ENCODE measurements around the gene POLR2C.

POLR2C gene

DNA sequence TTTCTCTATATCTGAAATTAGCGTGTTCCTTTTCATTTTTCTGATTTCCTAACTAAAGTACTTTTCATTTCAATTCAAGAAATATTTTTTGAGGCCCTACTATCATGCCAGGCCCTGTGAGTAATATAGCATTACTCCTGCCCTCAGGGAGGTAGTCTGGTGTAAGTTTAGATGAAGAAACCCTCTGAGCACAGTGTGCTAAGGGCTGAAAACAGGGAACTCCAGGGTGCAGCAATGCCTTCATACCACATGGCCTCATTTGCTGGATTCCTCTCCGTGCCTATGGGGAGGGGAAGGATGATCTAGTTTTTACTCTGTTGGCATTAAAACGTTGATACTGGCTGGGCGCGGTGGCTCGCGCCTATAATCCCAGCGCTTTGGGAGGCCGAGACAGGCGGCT, 10.5 kb upstream of the POLR2C start:
- DNase-seq (ENCODE audit: low read depth): no peak

DNA sequence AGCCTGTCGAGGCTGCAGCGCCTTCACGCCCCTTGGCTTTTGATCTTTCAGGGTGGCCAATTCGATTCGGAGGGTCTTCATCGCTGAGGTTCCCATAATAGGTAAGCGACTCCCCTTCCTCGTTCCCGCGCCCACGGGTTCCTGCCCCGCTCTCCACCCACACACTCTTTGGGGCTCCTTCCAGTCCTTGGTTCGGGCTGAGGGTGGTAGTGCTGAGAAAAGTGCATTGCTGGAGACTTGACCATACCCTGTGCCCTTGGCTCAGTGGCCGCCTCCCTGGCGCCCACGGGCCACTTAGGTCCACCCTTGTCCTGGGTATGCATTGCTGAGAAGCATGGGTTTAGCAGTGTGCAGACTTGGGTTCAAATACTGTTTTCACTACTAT, 491 bp downstream of the POLR2C start:
- no peak for DNase-seq (ENCODE audit: low read depth)

DNA sequence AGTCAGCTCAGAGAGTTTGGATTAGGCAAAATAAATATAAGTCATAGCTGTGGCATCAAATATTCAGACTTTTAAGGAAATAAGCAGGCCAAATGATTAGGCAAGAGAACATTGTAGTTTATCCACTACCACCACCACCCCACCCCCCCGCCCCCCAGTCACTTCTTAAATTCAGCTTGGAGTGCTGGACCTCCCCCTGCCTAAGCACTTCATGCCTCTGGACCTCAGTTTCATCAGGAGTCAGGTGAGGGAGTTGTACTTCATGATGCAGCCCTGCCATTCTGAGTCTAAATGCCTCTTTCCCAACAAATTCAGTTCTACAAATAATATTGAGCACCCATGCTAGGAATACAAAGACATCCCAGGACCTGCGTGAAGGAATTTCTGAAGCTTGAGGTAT, 2.0 kb downstream of the POLR2C start:
- no peak for DNase-seq (ENCODE audit: low read depth)

DNA sequence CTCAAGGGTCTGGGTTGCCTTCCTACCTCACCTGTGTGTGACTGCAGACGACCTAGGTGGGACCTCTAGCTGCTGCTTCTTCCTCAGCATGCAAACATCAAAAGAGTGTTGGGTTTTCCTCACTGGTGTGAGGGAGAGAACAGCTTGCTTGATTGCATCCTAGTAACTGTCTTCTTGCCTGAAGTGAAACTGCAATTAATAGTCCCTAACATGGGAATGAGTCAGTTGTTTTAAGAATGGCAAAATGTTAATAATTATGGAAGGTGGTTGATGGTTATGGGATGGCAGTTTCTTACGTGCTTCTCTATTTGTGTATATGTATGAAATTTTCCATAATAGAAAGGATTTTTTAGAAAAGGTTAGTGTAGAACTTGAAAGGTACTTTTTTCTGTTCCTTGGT, 5.9 kb downstream of the POLR2C start:
- no peak for DNase-seq (ENCODE audit: low read depth)

DNA sequence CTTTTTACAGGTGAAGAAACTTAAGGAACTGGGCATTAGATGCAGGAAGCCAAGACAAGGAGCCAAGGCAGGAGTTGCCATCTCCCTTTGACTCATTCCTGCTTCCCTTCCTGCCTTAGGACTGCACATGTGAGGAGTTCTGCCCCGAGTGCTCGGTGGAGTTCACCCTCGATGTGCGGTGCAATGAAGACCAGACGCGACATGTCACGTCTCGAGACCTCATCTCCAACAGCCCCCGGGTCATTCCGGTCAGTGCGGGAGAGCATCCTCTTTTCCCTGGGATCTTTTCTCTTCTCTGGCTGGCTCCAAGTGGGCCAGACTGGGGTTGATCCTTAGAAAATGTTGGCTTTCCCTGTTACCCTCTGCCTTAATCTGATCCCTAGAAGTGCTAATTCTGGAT, 6.6 kb downstream of the POLR2C start:
- DNase-seq (ENCODE audit: low read depth): no peak

DNA sequence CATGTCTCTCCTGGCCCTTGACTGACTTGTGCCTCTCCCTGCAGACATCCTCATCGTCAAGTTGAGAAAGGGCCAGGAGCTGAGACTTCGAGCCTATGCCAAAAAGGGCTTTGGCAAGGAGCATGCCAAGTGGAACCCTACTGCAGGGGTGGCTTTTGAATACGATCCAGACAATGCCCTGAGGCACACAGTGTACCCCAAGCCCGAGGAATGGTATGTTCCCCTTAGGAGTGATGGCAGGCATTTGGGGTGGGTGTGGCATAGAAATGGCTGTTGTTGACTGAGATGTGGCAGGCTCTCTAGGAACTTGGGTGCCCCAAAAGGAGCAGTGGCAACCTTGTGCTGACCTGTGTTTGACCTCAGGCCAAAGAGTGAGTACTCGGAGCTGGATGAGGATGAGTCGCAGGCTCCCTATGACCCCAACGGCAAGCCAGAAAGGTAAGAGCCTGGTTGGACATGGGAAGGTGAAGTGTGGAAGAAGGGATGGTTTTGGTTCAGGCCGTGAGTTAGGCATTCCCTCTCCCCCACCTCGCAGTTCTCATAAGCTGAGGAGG, 7.5 kb downstream of the POLR2C start:
- DNase-seq (ENCODE audit: low read depth): no peak

DNA sequence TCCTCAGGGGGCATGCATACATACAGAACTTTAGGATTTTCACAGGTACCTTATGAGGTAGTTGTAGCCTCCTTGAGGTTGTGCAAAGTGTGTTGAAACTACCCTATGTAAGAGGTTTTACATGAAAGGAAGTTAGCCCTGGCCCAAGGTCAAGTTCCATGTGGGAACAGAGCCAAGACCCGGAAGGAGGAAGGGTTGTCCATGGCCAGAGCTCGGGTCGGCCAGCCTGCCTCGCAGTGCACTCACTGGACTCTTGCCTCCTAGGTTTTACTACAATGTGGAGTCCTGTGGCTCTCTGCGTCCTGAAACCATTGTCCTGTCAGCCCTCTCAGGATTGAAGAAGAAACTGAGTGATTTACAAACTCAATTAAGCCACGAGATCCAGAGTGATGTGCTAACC, 8.2 kb downstream of the POLR2C start:
- no peak for DNase-seq (ENCODE audit: low read depth)

DNA sequence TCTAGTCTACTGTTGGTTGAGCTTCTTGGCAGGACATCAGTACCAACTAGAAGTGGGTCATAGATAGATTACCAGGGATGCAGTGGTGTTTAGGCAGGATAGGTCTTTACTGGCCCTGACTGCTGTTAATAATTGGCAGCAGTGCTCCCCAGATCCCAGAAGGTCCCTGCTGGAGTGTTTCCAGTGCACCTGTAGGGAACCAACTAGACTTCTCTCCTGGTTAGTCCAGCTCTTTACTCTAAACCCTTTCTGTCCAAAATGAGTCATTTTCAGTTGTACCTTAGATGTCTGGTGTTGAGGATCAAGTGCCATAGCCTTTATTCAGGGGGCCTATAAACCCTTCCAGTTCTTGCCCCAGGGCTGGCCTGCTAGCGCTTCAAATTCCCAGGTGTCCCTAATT, 8.7 kb downstream of the POLR2C start:
- no peak for DNase-seq (ENCODE audit: low read depth)

DNA sequence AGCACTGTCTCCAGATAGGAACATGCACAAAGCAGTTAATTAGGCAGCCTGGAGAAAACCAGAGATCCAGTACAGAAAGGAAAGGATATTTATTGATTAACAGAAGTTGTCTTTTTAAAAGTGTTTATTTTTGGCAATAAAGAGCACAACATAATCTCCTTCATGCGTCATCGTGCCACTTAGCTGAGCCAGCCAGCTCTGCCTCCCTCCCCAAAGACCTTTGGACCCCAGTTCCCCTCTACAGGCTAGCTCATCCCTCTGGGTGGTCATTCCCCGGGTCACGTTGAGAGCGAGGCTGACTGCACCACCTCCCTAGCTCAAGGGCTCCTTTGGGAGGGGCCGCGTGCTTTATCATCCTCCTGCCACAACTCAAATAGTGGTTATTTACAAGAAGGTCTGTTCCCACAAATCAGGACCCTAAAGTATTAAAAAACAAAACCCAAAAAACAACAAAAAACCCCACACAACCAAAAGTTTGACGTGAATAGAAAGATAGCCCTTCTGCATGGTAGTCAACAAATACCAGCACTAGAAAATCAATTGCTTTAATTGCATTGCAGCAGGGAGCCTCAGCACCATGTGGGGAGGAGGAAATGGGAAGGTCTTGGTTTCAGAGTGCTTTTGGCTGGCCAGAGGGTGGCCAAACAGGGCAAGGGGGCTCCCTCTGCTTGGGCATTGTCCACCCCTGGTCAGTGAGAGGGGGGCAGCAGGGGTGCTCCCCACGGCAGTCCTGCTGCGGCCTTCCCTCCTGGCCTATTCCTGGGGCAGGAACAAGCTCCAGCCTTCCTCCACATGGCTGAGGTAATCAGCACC, 9.6 kb downstream of the POLR2C start:
- no peak for DNase-seq (ENCODE audit: low read depth)

DNA sequence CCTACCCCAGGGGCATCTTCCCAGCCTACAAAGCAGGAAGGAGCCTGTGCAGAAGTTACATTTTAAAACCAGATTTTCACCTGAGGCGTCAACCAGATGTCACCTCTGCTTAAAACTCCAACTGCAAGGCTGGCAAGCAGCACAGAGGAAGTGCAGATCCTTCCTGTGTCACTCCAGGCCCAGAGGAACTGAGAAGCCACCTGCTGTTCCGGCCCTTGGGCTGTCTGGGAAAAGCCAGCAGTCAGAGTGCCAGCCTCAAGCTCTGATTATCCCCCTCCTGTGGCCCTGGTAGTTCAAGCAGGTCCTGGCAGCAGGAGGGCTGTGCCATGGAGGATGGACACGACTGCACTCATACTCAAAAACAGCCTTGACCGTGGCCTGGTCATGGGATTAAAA, 10.2 kb downstream of the POLR2C start:
- DNase-seq (ENCODE audit: low read depth): no peak

DNA sequence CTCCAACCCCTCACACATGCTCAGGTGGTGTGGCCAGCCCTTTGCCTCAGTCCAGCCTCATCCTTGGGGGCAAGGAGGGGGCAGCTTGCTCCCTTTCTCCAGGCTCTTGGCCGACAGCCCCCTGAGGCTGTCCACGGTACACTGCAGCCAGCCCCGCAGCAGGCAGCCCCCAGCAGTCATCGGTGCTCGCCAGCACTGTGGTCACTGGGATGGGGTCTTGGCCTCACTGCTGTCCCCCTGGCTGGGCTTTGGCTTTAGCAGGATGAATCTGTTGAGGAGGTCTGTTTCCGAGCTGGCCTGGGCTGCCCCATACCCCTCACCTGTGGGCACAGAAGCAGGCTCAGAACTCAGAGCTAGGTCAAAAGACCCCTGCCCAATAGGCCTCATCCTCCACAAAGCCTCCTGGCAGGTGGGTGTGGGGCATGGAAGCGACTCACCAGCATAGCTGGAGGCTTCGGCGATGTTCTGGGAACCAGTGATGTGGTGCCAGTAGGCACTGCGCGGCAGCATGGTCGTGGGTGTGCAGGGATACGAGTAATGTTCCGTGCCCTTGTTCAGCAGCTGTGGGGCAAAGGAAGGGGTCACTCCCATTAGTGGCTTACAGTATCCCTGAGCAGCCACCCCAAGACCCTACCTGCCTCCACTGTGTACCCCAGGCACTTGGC, 10.8 kb downstream of the POLR2C start:
- DNase-seq (ENCODE audit: low read depth): no peak

DNA sequence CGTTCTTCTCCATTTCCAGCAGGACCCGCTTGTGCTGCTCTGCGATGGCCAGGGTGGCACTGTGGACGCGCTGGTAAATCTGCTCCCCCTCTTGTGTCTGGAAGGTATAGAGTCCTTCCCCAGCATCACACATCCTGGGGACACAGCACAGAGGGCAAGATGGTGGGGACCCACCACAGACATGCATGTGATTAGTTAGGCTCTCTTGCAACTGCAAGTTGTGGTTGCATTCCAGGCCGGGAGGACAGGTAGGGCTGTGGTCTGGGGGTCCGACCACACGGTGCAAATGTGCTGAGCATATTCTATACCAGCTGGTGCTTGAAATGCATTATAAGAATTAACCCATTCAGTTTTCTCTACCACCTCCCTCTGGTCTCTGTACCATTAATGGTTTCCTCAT, 11.4 kb downstream of the POLR2C start:
- no peak for DNase-seq (ENCODE audit: low read depth)

DNA sequence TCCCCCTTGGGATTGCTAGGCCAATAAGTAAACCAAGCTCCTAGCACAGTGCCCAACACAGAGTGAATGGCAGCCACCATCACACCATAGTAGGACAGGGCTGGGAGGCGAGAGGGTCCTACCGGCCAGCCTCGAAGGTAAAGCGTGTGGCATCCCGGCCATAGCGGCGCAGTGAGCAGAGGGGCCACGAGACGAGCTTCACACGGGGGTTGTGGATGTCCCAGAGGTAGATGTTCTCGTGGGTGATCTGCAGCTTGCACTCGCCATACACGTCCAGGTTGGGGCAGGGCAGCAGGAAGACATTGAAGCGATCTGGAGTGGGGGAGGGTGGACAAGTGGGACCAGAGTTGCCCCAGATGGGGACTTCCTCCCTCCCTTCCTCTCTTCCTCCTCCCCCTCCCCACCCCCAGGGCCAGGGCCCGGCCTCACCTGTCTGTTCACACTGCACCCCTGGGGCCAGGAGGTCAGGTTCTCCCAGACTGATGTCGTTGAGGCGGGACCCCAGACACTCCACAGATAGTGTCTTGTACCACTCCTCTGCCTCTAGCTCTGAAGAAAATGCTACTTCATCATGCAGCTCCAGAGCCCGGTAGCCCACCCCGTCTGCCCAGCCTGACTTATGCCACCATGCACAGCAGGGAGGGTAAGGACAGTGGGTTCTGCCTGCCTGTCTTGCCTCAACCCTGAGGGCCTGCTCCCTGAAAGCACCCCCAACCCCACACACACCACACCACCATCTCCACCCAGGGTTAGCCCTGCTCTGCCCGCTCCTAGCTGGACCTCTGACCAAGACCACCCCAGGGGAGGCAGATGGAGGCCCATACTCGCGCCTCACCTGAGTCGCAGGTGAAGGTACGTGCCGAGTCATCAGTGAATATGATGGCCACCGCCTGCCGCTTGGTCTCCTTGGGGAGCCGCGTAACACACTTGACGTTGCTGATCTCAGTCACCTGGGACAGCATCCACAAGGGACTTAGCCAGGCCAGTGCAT, 12.5 kb downstream of the POLR2C start:
- no peak for DNase-seq (ENCODE audit: low read depth)

DNA sequence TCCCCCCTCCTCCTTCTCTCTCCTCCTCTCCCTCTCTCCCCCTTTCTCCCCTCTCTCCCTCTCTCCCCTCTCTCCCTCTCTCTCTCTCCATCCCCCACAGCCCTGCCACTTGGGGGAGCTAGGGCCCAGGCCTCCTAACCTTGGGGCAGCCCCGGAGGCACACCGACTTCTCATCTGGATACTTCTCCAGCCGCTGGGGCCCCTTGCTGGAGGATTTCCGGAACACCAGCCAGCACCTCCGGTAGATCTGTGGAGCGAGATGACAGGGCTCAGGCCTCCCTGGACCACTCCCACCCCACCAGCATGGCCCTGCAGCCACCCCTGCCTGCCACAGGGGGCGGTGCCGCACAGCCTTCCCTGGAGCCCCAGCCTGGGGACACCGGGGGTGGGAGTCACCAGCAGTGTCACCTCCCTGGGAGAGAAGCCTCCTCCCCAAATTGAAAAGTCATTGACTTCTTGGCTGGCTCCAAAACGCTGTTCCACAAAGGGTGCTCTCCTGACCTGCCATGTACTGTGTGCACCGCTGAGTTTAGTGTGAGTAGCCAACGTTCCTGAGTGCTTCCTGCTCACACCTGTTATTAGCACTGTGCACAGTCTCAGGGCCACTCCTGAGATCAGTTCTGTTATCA, 13.3 kb downstream of the POLR2C start:
- DNase-seq (ENCODE audit: low read depth): peak; percentile 71

DNA sequence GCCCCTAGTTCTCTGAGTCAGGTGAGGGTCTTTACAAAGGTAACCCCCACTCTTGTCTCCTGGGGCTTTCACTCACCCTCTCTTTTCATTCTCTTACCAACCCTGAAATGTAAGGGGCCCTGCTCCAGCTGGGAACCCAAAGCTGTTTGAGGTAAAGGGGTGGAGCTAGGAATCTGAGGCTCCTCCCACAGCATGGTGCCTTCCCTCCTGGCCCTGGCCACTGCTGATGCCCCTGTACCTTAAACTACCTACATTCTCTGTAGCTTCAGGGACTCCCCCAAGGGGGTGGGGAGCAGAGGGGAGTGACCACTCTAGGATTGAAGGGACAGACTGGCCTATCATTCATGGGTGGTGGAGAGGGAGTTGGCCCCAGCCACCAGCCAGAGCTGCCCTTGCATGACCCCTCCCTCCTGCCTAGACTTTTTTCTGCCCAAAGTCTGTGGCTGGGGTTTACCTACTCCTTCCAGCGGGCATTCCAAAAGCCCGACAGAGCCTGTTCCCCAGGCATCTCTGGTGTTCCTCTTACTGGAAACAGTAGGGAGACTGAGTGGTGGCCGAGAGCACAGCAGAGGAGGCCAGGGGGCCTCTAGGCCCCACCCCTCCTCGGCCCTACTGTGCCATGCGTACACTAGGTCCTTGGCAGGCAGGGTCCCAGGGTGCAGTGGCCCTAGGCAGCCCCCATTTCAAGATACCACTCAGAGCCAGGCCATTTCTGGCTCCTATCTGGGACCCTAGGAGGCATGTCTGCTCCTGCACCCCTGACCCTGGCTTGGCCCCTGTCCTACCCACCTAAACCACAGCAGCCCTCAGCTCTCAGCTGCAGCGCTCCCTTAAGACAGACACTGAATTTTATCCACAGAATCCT, 14.3 kb downstream of the POLR2C start:
- no peak for DNase-seq (ENCODE audit: low read depth)

DNA sequence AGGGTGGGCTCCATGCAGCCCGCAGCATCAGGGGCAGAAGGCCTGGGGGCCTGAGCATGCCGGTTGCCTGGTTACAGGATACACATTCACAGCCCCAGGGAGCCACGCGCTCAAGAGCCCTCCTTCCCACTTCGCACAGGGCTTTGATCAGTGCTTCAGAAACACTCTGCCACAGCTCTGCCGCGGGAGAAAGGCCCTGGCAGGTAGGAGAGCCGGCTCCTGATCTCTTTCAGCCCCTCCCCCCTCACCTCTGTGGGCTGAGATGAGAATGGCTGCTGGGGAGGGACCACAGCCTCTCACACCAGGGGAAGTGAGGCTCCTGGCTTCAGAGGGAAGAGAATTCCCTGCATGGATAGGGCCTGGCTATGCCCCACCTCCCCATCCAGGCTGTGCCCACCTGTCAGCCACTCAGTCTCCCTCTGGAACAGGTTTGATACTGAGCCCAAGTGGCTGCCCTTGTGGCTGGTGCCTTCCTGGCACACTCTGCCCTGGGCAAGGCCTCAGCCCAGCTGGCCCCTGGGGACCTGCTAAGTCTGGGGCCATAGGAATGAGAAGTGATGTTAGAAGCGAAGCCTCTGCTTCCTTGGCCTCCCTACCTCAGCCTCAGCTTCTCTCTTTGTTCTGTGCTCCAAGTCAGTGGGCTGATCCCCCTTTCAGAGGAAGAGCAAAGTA, 15.2 kb downstream of the POLR2C start:
- no peak for DNase-seq (ENCODE audit: low read depth)

DNA sequence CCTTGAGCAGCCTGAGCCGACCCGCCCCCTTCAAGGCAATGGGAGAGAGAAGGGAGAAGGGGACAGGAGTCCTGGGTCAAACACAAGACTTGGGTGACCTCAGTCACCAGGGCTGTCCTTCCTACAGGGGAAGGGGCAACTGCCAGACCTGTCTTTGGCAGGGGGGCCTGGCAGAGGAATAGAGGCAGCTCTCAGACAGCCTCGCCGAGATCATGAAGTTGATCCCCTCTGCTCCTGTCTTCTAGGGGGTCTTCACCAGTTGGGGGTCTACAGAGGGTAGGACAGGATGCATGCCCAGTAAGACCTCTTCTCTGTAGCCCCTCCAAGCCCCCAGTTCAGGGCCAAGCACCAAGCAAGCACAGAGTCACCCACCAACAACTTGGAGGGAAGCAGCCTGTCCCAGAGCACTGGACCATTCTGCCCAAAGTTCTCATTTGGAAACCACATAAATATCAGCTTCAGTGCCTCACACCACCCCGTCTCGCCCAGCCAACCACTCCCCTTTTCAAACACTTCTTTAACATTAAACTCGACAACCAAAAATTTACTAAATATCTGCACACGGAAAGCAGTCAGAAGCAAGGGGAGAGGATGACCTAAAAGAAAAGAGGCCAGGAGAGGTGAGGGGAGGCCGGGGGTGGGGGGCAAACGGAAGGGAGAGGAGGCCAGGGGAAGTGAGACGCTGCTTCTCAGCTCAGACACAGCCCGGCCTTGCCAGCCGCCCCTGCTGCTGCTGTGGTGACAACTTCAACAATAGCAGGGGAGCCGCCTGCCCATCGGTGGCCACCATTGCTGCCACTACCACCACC, 16.1 kb downstream of the POLR2C start:
- DNase-seq (ENCODE audit: low read depth): no peak

DNA sequence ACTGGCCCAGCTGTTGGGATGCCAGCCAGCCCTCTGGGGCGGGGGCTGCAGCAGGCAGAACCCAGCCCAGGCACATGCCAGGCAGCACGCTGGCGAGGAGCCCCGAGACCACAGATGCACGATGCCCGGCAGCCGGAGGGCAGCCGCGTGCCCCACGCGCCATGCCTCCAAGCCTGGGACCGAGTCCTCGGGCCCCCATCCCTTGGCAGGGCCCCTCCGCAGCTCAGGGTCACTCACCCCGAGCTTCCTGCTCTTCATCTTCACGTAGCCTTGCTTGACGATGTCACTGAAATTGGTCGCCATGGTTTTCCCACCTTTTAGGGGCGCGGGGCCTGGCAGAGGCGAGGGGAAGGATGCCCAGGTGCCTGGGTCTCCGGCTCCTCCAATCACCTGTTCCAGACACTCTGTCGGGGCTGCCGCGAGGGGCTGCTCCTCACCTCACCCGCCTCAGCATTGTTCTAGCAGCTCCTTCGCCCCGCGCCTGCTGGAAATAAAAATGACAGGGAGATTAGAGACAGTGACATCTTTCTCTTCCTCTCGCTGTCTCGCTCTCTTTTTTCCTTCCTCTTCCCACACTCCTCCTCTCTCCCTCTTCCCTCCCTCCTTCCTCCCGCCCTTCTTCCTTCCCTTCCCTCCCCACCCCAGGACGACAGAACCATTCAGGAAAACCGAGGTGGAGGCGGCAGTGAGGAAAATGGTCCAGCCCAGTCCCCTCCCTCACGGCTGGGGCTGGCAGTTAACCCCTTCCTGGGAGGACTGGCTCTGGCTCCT, 16.9 kb downstream of the POLR2C start:
- DNase-seq (ENCODE audit: low read depth): no peak
